CD14-positive monocyte (primary cell): ENCODE results near the gene ULK3. TPM values are rescaled to one million over a fixed set of nuclear protein-coding genes. Genes with fewer than 3 reads are reported as not detected.

ENCODE experiments used
- DNase-seq, 3 donors: peaks; one replicate each; pipeline ENCODE4 v3.0.0-alpha.2; 2011 to 2022
- H2AFZ ChIP-seq: 2 replicates; pipeline ENCODE4 v1.6.0; 2012; ENCODE audit warnings: mild to moderate bottlenecking, low read depth, low read length, inconsistent platforms; ENCODE audit not compliant: insufficient read depth, poor library complexity, severe bottlenecking
- H3K27ac ChIP-seq, 2 donors: 1 replicate in 1 of 2; 2 replicates in 1 of 2; pipeline ENCODE4 v1.5.1; 2012 to 2013; ENCODE audit warnings: low read length in 2 of 2, control low read depth in 1 of 2, inconsistent platforms in 1 of 2, low read depth in 1 of 2, mild to moderate bottlenecking in 1 of 2
- H3K27me3 ChIP-seq, 2 donors: one replicate each; pipeline versions ENCODE4 v1.6.0 to v1.6.1; 2011 to 2013; ENCODE audit warnings: low read length in 2 of 2; ENCODE audit not compliant: control insufficient read depth in 2 of 2, insufficient read depth in 2 of 2
- H3K36me3 ChIP-seq, 2 donors: replicated peaks in 1 of 2; 1 replicate in 1 of 2; 2 replicates in 1 of 2; pipeline versions ENCODE4 v1.5.1 to v1.6.1; 2012 to 2013; ENCODE audit warnings: low read length in 2 of 2, control low read depth in 1 of 2, inconsistent platforms in 1 of 2, mild to moderate bottlenecking in 1 of 2; ENCODE audit not compliant: insufficient read depth in 2 of 2, control insufficient read depth in 1 of 2
- H3K4me1 ChIP-seq, 2 donors: 1 replicate in 1 of 2; 2 replicates in 1 of 2; pipeline versions ENCODE4 v1.5.1 to v1.6.1; 2012 to 2013; ENCODE audit warnings: low read length in 2 of 2, control low read depth in 1 of 2, inconsistent platforms in 1 of 2, mild to moderate bottlenecking in 1 of 2, moderate library complexity in 1 of 2; ENCODE audit not compliant: insufficient read depth in 2 of 2, control insufficient read depth in 1 of 2
- H3K4me2 ChIP-seq: replicated peaks from 2 replicates; pipeline ENCODE3; 2012; ENCODE audit warnings: low read length, moderate library complexity, mild to moderate bottlenecking; ENCODE audit not compliant: poor library complexity, severe bottlenecking; ENCODE audit errors: extremely low read depth
- H3K4me3 ChIP-seq, 3 experiments: fragments of 200-600 bp in 1 of 3; sonication (generic) in 1 of 3; replicated peaks in 1 of 3; 1 replicate in 2 of 3; 2 replicates in 1 of 3; pipeline ENCODE4 v1.5.1; 2011 to 2013; ENCODE audit warnings: low read length in 3 of 3, mild to moderate bottlenecking in 3 of 3, control low read depth in 2 of 3, low read depth in 2 of 3, inconsistent platforms in 1 of 3, moderate library complexity in 1 of 3
- H3K79me2 ChIP-seq: 2 replicates; pipeline ENCODE4 v1.6.0; 2012; ENCODE audit warnings: mild to moderate bottlenecking, control low read depth, inconsistent platforms, low read length, moderate library complexity; ENCODE audit not compliant: insufficient read depth
- H3K9ac ChIP-seq: 2 replicates; pipeline ENCODE4 v1.6.0; 2017; ENCODE audit warnings: low read length, mild to moderate bottlenecking; ENCODE audit not compliant: insufficient read depth, poor library complexity, severe bottlenecking
- H3K9me3 ChIP-seq, 2 donors: replicated peaks in 1 of 2; 1 replicate in 1 of 2; 2 replicates in 1 of 2; pipeline versions ENCODE4 v1.5.1 to v1.6.1; 2012 to 2013; ENCODE audit warnings: low read length in 2 of 2, control low read depth in 1 of 2; ENCODE audit not compliant: control insufficient read depth in 1 of 2, insufficient read depth in 1 of 2
- H4K20me1 ChIP-seq: 2 replicates; pipeline ENCODE4 v1.6.0; 2012; ENCODE audit warnings: mild to moderate bottlenecking, low read length, control low read depth, moderate library complexity; ENCODE audit not compliant: insufficient read depth
- H3K27ac Mint-ChIP-seq, 7 donors: one replicate each; pipeline ENCODE4 v1.8.0; 2020; ENCODE audit warnings: mild to moderate bottlenecking in 7 of 7, mixed read lengths in 7 of 7, moderate library complexity in 6 of 7, inconsistent platforms in 2 of 7
- H3K27me3 Mint-ChIP-seq, 3 donors: one replicate each; pipeline ENCODE4 v1.8.0; 2021 to 2022; ENCODE audit warnings: low read depth in 3 of 3, mild to moderate bottlenecking in 3 of 3, mixed read lengths in 3 of 3, moderate library complexity in 3 of 3, inconsistent platforms in 1 of 3
- H3K36me3 Mint-ChIP-seq, 2 donors: one replicate each; pipeline ENCODE4 v1.8.0; 2020; ENCODE audit warnings: mixed read lengths in 2 of 2, inconsistent platforms in 1 of 2, mild to moderate bottlenecking in 1 of 2
- H3K4me1 Mint-ChIP-seq: one replicate; pipeline ENCODE4 v1.8.0; 2020; ENCODE audit warnings: mild to moderate bottlenecking, mixed read lengths
- H3K4me3 Mint-ChIP-seq, 2 donors: one replicate each; pipeline ENCODE4 v1.8.0; 2020; ENCODE audit warnings: mild to moderate bottlenecking in 2 of 2, mixed read lengths in 2 of 2, moderate library complexity in 1 of 2
- H3K9me3 Mint-ChIP-seq, 7 donors: one replicate each; pipeline ENCODE4 v1.8.0; 2020 to 2022; ENCODE audit warnings: mixed read lengths in 7 of 7, mild to moderate bottlenecking in 6 of 7, moderate library complexity in 6 of 7, inconsistent platforms in 2 of 7
- CTCF ChIP-seq: fragments of 200-600 bp; IDR thresholded peaks from one replicate; pipeline ENCODE4 v1.8.0; 2022; ENCODE audit warnings: antibody characterized with exemption, mild to moderate bottlenecking
- WGBS: methylation state at CpG from one replicate; pipeline ENCODE4 v1.1.5; 2013; ENCODE audit warnings: missing lambda C conversion rate; ENCODE audit not compliant: insufficient coverage; 5-methylcytosine and 5-hydroxymethylcytosine counted together
- intact Hi-C, 2 donors: fragments of 100-400 bp; cut with micrococcal nuclease; formaldehyde crosslinking; loops; one replicate each; pipeline versions ENCODE4 v1.15.0 to v1.15.1; 2023
- polyA plus RNA-seq, 3 donors: library from polyadenylated mRNA; depleted of rRNA in 1 of 3; unstranded in 2 of 3; stranded (reverse) in 1 of 3; fragments of 300-500 nt in 2 of 3; fragments of >200 nt in 1 of 3; fragmentation: Illumina TruSeq in 2 of 3; gene quantifications; 1 replicate in 2 of 3; 2 replicates in 1 of 3; pipeline ENCODE4 v1.2.3, GENCODE V29; 2012 to 2021

ULK3 gene
- polyA plus RNA-seq, 3 donors: 9.4 to 58.7 (median 16.0) TPM

- Histone ChIP-seq H3K4me1 (no peaks in the 10 kb centered on the region), H3K79me2 (no peaks in the 10 kb centered on the region), H3K9me3 (no peaks in the 10 kb centered on the region), H3K9ac (no peak overlapping the region), H3K36me3 (peaks cover 9 to 34% of the 10 kb centered on the region in 2 donors), H3K27ac (no peak overlapping the region), H3K27me3 (no peaks in the 10 kb centered on the region), H4K20me1 (peaks cover 8% of the 10 kb centered on the region), H2AFZ (no peak overlapping the region), H3K4me2 (no peak overlapping the region), H3K4me3 (no peak overlapping the region)
- peaks cover 5% of the 10 kb centered on the region for H3K4me1 Mint-ChIP-seq
- peaks cover 9 to 29% of the 10 kb centered on the region in 2 donors for H3K36me3 Mint-ChIP-seq
- 50% methylated on average over 3 of the region's 5 CpGs for WGBS
- peak; percentile 30 to 55 (median 46) for DNase-seq
- H3K9me3 Mint-ChIP-seq: peaks cover 0 to 2% (median 0%) of the 10 kb centered on the region in 7 donors
- TF ChIP-seq CTCF: peak; percentile 97
- H3K4me3 Mint-ChIP-seq: no peak overlapping the region
- no peak overlapping the region for H3K27ac Mint-ChIP-seq
- intact Hi-C loops: no loop called here
- H3K27me3 Mint-ChIP-seq: peaks cover 0 to 1% (median 0%) of the 10 kb centered on the region in 3 donors
These were observed 7.6 kb downstream of the ULK3 start for GRCh38 chr15:74835312-74835823.

DNA sequence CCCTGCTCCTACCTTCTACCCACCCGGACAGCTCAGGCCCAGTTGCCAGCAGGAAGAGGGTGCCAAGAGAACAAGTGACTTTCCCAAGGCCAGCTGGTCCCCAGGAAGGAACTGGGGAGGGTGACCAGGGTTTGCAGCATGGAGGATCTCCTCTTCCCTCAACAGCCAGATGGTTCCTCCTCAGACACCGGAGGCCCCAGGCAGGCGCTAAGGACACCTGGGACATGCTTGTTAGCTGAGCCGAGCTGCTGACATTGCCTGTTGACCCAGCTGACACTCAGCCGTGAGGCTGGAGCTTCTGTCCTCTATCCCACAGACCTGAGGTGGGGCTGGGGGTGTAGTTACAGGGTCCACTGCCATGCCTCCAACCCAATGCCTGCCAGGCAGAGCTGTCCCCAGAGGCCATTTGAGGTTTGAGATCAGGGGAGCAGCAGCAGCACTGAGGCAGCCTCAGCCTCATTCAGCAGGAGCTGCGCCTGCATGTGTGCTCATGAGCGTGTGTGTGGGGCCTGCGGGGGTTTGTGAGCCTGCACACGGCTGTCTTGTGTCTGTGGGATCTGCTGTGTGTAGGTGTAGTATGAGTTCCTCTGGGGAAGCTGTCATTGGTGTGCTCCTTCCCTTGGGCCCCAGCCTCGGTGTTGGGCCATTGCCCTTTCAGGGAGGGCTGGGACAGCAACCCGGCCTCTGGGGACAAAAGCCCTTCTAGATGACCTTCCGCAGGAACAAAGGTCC is 9.4 kb downstream of the ULK3 start:
- Histone ChIP-seq H3K27me3 (peaks cover 0 to 3% of the 10 kb centered on the region in 2 donors), H3K9me3 (no peaks in the 10 kb centered on the region), H4K20me1 (peaks cover 8% of the 10 kb centered on the region), H3K4me3 (no peak overlapping the region), H3K36me3 (peaks cover 2 to 26% of the 10 kb centered on the region in 2 donors), H3K79me2 (no peaks in the 10 kb centered on the region), H3K4me1 (no peaks in the 10 kb centered on the region), H3K27ac (no peak overlapping the region), H3K9ac (no peak overlapping the region), H3K4me2 (no peak overlapping the region), H2AFZ (no peak overlapping the region)
- H3K27me3 Mint-ChIP-seq: peaks cover 0 to 4% (median 1%) of the 10 kb centered on the region in 3 donors
- H3K36me3 Mint-ChIP-seq: peaks cover 3 to 18% of the 10 kb centered on the region in 2 donors
- 83% methylated on average over 4 of the region's 12 CpGs for WGBS
- peaks cover 5% of the 10 kb centered on the region for H3K4me1 Mint-ChIP-seq
- no peak overlapping the region for H3K27ac Mint-ChIP-seq
- peaks cover 0 to 2% (median 0%) of the 10 kb centered on the region in 7 donors for H3K9me3 Mint-ChIP-seq
- intact Hi-C loops: no loop called here
- no peak for TF ChIP-seq CTCF
- no peak overlapping the region for H3K4me3 Mint-ChIP-seq
- DNase-seq: no peak
